ENCODE results near the gene SFMBT1. TPM values are rescaled to one million over a fixed set of nuclear protein-coding genes. Genes with fewer than 3 reads are reported as not detected.

The SFMBT1 gene
- total RNA-seq, 1 experiment from 2014 or later, result 14.8 TPM

GRCh38 chr3:52962160-52962559 is 83.7 kb downstream of the SFMBT1 start (continued):
- TF ChIP-seq CEBPB (IDR thresholded peaks at IDR 0.05; ENCODE audit: low read depth), result no peak
- no peak for TF ChIP-seq MAX (IDR thresholded peaks at IDR 0.05)
- TF ChIP-seq FOSL1 (IDR thresholded peaks at IDR 0.05; ENCODE audit: low read depth), result no peak

GRCh38 chr3:52959773-52960172 is 86.1 kb downstream of the SFMBT1 start:
- Histone ChIP-seq H3K9me3 (ENCODE audit: control insufficient read depth in 1 of 2, insufficient read depth in 1 of 2, low read depth in 1 of 2, low read length in 2 of 2) (no peaks in the 10 kb centered on the region), H3K79me2 (ENCODE audit: insufficient read depth, low read length) (peaks cover 16% of the 10 kb centered on the region), H3K9me2 (ENCODE audit: insufficient read depth) (no peaks in the 10 kb centered on the region), H2AFZ (ENCODE audit: low read depth, low read length, poor library complexity, severe bottlenecking) (no peak overlapping the region), H3K4me3 (replicated peaks in 1 of 2; ENCODE audit: low read depth in 1 of 2, low read length in 2 of 2) (no peak overlapping the region), H3K4me2 (ENCODE audit: low read length) (no peak overlapping the region), H3K27ac (ENCODE audit: low read depth, low read length) (no peak overlapping the region), H3K4me1 (ENCODE audit: control insufficient read depth in 1 of 2, insufficient read depth in 2 of 2, low read length in 2 of 2) (no peaks in the 10 kb centered on the region), H3K36me3 (ENCODE audit: control insufficient read depth in 1 of 2, insufficient read depth in 2 of 2, low read length in 2 of 2) (no peaks in the 10 kb centered on the region), H3K27me3 (ENCODE audit: insufficient read depth, low read length) (no peaks in the 10 kb centered on the region), H4K20me1 (ENCODE audit: insufficient read depth) (no peaks in the 10 kb centered on the region), H3K9ac (ENCODE audit: low read length) (no peak overlapping the region)
- POLR2A ChIA-PET, result no interaction called here
- RAD21 ChIA-PET (ENCODE audit: low non-redundant PET in 1 of 2, low total read pairs in 2 of 2, uncharacterized antibody in 2 of 2, unreplicated experiment in 2 of 2), result no interaction called here
- DNase-seq (ENCODE audit: low read depth, low spot score), result no peak
- ATAC-seq, result 0 out of 2 replicates have a peak, but pooled peaks have one; percentile 36
- BruUV-seq (replicated peaks), result no TSS peak
- CTCF ChIA-PET, result no interaction called here
- intact Hi-C loops (cut with micrococcal nuclease), result no loop called here
- TF ChIP-seq, protein P1, sequence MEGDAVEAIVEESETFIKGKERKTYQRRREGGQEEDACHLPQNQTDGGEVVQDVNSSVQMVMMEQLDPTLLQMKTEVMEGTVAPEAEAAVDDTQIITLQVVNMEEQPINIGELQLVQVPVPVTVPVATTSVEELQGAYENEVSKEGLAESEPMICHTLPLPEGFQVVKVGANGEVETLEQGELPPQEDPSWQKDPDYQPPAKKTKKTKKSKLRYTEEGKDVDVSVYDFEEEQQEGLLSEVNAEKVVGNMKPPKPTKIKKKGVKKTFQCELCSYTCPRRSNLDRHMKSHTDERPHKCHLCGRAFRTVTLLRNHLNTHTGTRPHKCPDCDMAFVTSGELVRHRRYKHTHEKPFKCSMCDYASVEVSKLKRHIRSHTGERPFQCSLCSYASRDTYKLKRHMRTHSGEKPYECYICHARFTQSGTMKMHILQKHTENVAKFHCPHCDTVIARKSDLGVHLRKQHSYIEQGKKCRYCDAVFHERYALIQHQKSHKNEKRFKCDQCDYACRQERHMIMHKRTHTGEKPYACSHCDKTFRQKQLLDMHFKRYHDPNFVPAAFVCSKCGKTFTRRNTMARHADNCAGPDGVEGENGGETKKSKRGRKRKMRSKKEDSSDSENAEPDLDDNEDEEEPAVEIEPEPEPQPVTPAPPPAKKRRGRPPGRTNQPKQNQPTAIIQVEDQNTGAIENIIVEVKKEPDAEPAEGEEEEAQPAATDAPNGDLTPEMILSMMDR (IDR thresholded peaks at IDR 0.05 in 2 of 3, conservative IDR thresholded peaks at IDR 0.05 in 1 of 3; ENCODE audit: borderline replicate concordance in 1 of 3, insufficient read depth in 1 of 3, low read depth in 2 of 3, low read length in 2 of 3), result peak in 1 of 3 experiments; percentile 32; a peak in 2 of 6 replicates
- no peak for TF ChIP-seq RAD21 (IDR thresholded peaks at IDR 0.05; ENCODE audit: low read depth)
- TF ChIP-seq YY1 (IDR thresholded peaks at IDR 0.05; ENCODE audit: extremely low read depth, insufficient replicate concordance, low read depth, low read length), result no peak
